OCI-LY7 (cell line): Measurements from ENCODE around the gene ARHGEF1. TPM values are rescaled to one million over a fixed set of nuclear protein-coding genes. Genes with fewer than 3 reads are reported as not detected.

Experiments used
- BruUV-seq: library from RNA; stranded (reverse); fragments of 400-500 nt; replicated peaks from 2 replicates; lab custom pipeline; 2021; lab: Mats Ljungman, UMichigan
- CTCF ChIA-PET: fragments of 300-600 bp; sonication (Branson Sonifier 250); formaldehyde crosslinking; loops from one replicate; lab custom pipeline; 2022; ENCODE audit warnings: antibody characterized with exemption; ENCODE audit not compliant: unreplicated experiment; lab: Charles Lee
- POLR2A ChIA-PET: fragments of 300-600 bp; sonication (Branson Sonifier 250); formaldehyde crosslinking; loops from one replicate; lab custom pipeline; 2022; ENCODE audit warnings: antibody characterized with exemption; lab: Charles Lee
- DNase-seq: peaks from one replicate; pipeline ENCODE4 v3.0.0-alpha.2; 2015; ENCODE audit warnings: low spot score
- H2AFZ ChIP-seq: fragments of 200-600 bp; sonication (generic), shearing (Covaris generic); 2 replicates; pipeline ENCODE4 v1.6.1; 2014; ENCODE audit warnings: mild to moderate bottlenecking, antibody characterized with exemption, low read length, moderate library complexity
- H3K27ac ChIP-seq: fragments of 200-600 bp; sonication (generic); 2 replicates; pipeline ENCODE4 v1.5.1; 2014; ENCODE audit warnings: mixed run types, low read depth, mild to moderate bottlenecking, moderate library complexity, low read length, inconsistent platforms; ENCODE audit not compliant: poor library complexity, severe bottlenecking
- H3K36me3 ChIP-seq: fragments of 200-600 bp; sonication (generic); 2 replicates; pipeline ENCODE4 v1.6.1; 2014; ENCODE audit warnings: mild to moderate bottlenecking, antibody characterized with exemption, low read length, moderate library complexity, mixed read lengths; ENCODE audit not compliant: insufficient read depth
- H3K4me1 ChIP-seq: fragments of 200-600 bp; sonication (generic); 2 replicates; pipeline ENCODE4 v1.5.1; 2014; ENCODE audit warnings: mild to moderate bottlenecking, low read length; ENCODE audit not compliant: insufficient read depth, poor library complexity, severe bottlenecking
- H3K4me2 ChIP-seq: fragments of 200-600 bp; sonication (generic); 2 replicates; pipeline ENCODE4 v1.6.1; 2014; ENCODE audit warnings: mild to moderate bottlenecking, low read length
- H3K4me3 ChIP-seq: fragments of 200-600 bp; sonication (generic); 2 replicates; pipeline ENCODE4 v1.5.1; 2014; ENCODE audit warnings: mild to moderate bottlenecking, low read depth, low read length; ENCODE audit not compliant: poor library complexity, severe bottlenecking
- H3K79me2 ChIP-seq: fragments of 200-600 bp; sonication (generic); 2 replicates; pipeline ENCODE4 v1.6.1; 2016; ENCODE audit warnings: low read depth, mild to moderate bottlenecking, low read length, moderate library complexity, mixed read lengths; ENCODE audit not compliant: insufficient read depth
- H3K9me2 ChIP-seq: fragments of 200-600 bp; sonication (generic); 2 replicates; pipeline ENCODE4 v1.6.1; 2016; ENCODE audit warnings: mild to moderate bottlenecking, low read length, mixed read lengths; ENCODE audit not compliant: insufficient read depth
- H3K9me3 ChIP-seq: fragments of 200-600 bp; sonication (generic); 2 replicates; pipeline ENCODE4 v1.6.1; 2014; ENCODE audit warnings: mild to moderate bottlenecking, mixed run types, low read length, mixed read lengths
- H4K20me1 ChIP-seq: fragments of 200-600 bp; sonication (generic); 2 replicates; pipeline ENCODE4 v1.6.1; 2014; ENCODE audit warnings: mild to moderate bottlenecking, antibody characterized with exemption, low read length, moderate library complexity, mixed read lengths; ENCODE audit not compliant: insufficient read depth
- CTCF ChIP-seq: fragments of 200-600 bp; sonication (generic); conservative IDR thresholded peaks from 2 replicates; pipeline ENCODE4 v1.5.1; 2014; ENCODE audit warnings: mild to moderate bottlenecking, antibody characterized with exemption, low read length, moderate library complexity, mixed read lengths
- EZH2phosphoT487 ChIP-seq: fragments of 200-600 bp; sonication (generic); IDR thresholded peaks from 2 replicates; pipeline ENCODE4 v1.6.1; 2018; ENCODE audit warnings: low read depth, borderline replicate concordance, mild to moderate bottlenecking, mixed run types, antibody characterized with exemption, low read length, moderate library complexity, mixed read lengths
- intact Hi-C: fragments of 100-400 bp; cut with micrococcal nuclease; formaldehyde crosslinking; loops from one replicate; pipeline ENCODE4 v1.10.0; 2022; ENCODE audit not compliant: unreplicated experiment
- total RNA-seq, 2 experiments: library from RNA; depleted of rRNA in 1 of 2; stranded (reverse); fragments of >200 nt in 1 of 2; shearing (Covaris generic) in 1 of 2; gene quantifications; 2 replicates each; pipeline ENCODE4 v1.2.3, GENCODE V29; 2014 to 2022

The ARHGEF1 gene
- total RNA-seq, 2 experiments from 2014 or later, result 96.9 to 297 TPM

DNA sequence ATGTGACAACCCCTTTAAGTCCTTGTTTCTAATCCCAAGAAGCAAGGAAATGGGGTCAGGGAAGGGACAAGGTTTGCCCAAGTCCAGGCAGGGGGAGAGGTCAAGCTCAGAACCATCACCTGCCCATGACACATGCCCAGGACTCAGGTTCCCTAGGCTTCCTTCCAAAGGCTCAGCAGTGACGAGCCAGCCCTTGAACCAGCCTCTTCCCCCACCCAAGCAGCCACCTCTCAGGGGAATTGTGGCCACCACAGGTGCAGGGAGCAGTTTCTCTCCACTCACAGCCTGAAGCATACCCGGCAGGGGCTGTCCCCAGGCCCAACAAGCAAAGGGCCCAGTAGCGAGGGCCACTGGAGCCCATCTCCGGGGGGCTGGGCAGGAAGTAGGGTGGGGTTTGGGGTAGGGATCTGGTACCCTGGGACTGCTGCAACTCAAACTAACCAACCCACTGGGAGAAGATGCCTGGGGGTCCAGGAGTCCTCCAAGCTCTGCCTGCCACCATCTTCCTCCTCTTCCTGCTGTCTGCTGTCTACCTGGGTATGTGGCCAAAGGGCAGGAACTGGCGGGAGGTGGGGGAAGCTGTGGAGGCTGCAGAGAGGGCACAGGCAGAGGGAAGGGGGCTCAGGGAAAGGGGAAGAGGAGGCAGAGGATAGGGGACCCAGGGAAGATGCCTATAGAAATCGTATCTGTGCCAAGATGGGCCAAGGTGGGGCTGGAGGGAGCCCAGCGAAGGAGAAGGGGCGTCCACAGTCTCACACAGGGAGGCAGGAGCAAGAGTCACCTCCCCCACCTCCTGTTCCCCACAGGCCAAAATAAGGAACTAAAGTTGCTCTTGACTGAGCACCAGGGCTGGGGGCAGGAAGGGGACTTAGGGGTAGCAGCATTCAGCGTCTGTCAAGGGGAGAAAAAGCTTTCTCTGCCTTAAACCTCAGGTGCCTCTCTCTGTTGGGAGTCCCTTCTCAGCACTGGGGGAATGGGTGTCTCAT, 5.8 kb upstream of the ARHGEF1 start, which contains the start of gene CD79A:
Gene CD79A (plus strand): TSS at position 433 of the 986 bp plus-strand sequence. CDS start 26 bp downstream, at position 459.
- Histone ChIP-seq H3K36me3 (peaks cover 59% of the 10 kb centered on the region), H2AFZ (no peak within 1 kb of the TSS), H3K9me2 (no peaks in the 10 kb centered on the region), H3K9me3 (no peaks in the 10 kb centered on the region), H3K4me3 (peak within 1 kb of the TSS; percentile 93), H3K79me2 (peaks cover 32% of the 10 kb centered on the region), H3K4me2 (peak within 1 kb of the TSS; percentile 99), H3K27ac (peak within 1 kb of the TSS; percentile 100), H3K4me1 (peaks cover 74% of the 10 kb centered on the region), H4K20me1 (0 out of 2 replicates have a peak, but pooled peaks cover 4% of the 10 kb centered on the region)
- CTCF ChIA-PET, result interaction anchor here (0.6 to 0.9 kb wide), 2 partner anchors 68 to 1100 kb away, joined by 3 read pairs; no protein-coding TSS in a partner anchor
- POLR2A ChIA-PET, result interaction anchor here (0.6 to 2.1 kb wide), 9 partner anchors 9 to 1690 kb away, joined by 3 to 18 read pairs (median 4); no protein-coding TSS in a partner anchor
- intact Hi-C loops, result loop anchor here (1.0 to 2.0 kb wide), 2 partner anchors 9 to 68 kb away; no protein-coding TSS in a partner anchor
- TSS peak; percentile 4 for BruUV-seq
- TF ChIP-seq CTCF (no peak), EZH2phosphoT487 (no peak)
- peak; percentile 99 for DNase-seq

DNA sequence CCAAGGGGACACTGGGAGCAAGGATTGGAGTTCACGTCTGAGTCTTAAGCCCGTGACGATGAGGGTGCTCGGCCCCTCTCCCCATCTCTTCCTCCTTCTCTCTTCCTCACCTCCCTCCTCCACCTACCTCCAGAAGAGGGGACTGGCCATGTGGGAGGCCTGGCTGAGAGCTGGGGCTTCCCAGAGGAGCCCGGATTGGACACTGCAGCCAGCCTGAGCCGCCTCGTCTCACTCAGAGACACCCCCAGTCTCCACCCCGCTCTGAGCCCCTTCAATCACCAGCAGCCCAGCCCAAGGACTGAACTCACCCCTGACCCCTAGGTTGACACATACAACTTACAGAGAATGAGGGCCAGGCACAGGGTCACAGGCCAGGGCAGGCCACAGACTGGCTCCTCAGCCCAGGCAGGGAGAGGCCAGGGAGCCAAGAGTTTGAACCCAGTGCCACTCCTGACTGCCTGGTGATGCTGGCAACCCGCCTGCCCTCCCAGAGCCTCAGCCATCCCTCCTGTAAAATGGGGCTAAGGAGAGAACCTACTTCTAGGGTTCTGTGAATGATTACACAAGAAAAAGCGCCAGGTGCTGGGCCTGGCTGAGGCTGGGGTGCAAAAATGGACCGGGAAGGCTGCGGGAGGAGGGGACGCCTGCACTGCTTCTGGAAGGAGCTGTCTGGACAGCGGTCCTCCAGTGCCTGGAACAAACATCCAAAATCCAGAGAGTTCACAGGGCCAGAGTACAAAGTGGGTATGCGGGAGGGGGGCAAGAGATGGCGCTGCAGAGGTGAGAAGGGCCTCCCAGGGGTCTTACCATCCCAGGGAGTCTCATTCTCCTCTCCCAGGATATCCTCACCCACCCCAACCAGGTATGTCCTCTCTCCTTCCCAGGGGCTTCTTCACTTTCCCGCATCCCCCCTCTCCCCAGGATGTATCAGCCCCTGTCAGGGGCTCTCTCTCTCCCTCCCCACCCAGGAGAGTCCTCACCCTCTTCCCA, 4.8 kb upstream of the ARHGEF1 start:
- CTCF ChIA-PET, result interaction anchor here (0.6 to 0.9 kb wide), 2 partner anchors 67 to 1101 kb away, joined by 3 read pairs; no protein-coding TSS in a partner anchor
- no peak for TF ChIP-seq EZH2phosphoT487
- peak; percentile 63 for TF ChIP-seq CTCF

More for the DNA sequence above, 4.8 kb upstream of the ARHGEF1 start:
- no TSS peak for BruUV-seq
- intact Hi-C loops, result loop anchor here (1.0 to 2.0 kb wide), 2 partner anchors 8 to 67 kb away; no protein-coding TSS in a partner anchor
- Histone ChIP-seq H3K4me3 (peak overlapping the region; percentile 93), H3K4me1 (peaks cover 69% of the 10 kb centered on the region), H4K20me1 (no peaks in the 10 kb centered on the region), H3K9me2 (no peaks in the 10 kb centered on the region), H3K9me3 (no peaks in the 10 kb centered on the region), H3K79me2 (peaks cover 32% of the 10 kb centered on the region), H2AFZ (no peak overlapping the region), H3K4me2 (peak overlapping the region; percentile 99), H3K36me3 (peaks cover 51% of the 10 kb centered on the region), H3K27ac (peak overlapping the region; percentile 100)
- no peak for DNase-seq
- POLR2A ChIA-PET, result interaction anchor here (1.8 to 2.1 kb wide), 2 partner anchors 8 to 67 kb away, joined by 6 to 18 read pairs; no protein-coding TSS in a partner anchor
